ENCODE measurements around the gene STARD7.

STARD7 gene

GRCh38 chr2:96195410-96196066 is 13.1 kb downstream of the STARD7 start:
- FAIRE-seq: no peak

GRCh38 chr2:96191937-96192670 is 16.5 kb downstream of the STARD7 start:
- FAIRE-seq: no peak

GRCh38 chr2:96188821-96189526 is 19.7 kb downstream of the STARD7 start:
- FAIRE-seq: no peak

- no peak for FAIRE-seq
Measured at GRCh38 chr2:96186562-96186961, 22.1 kb downstream of the STARD7 start.

- no peak for FAIRE-seq
Measured at GRCh38 chr2:96185516-96185915, 23.1 kb downstream of the STARD7 start.

- FAIRE-seq: no peak
Measured at GRCh38 chr2:96184989-96185388, 23.6 kb downstream of the STARD7 start.

- no peak for FAIRE-seq
Measured at GRCh38 chr2:96184188-96184587, 24.4 kb downstream of the STARD7 start.

GRCh38 chr2:96181529-96181928 is 27.1 kb downstream of the STARD7 start:
- no peak for FAIRE-seq

- FAIRE-seq: no peak
Measured at GRCh38 chr2:96180521-96180920, 28.1 kb downstream of the STARD7 start.

- no peak for FAIRE-seq
Measured at GRCh38 chr2:96180002-96180401, 28.6 kb downstream of the STARD7 start.

GRCh38 chr2:96176661-96177060 is 32.0 kb downstream of the STARD7 start:
- FAIRE-seq: no peak

- FAIRE-seq: no peak
Measured at GRCh38 chr2:96175951-96176350, 32.7 kb downstream of the STARD7 start.

- no peak for FAIRE-seq
Measured at GRCh38 chr2:96174251-96175144, 34.1 kb downstream of the STARD7 start.

- FAIRE-seq: no peak
Measured at GRCh38 chr2:96171831-96172230, 36.8 kb downstream of the STARD7 start.

- FAIRE-seq: no peak
Measured at GRCh38 chr2:96170626-96171025, 38.0 kb downstream of the STARD7 start.

- FAIRE-seq: no peak
Measured at GRCh38 chr2:96169868-96170507, 38.6 kb downstream of the STARD7 start.

GRCh38 chr2:96167407-96168013 is 41.1 kb downstream of the STARD7 start:
- no peak for FAIRE-seq

- no peak for FAIRE-seq
Measured at GRCh38 chr2:96164459-96165184, 44.0 kb downstream of the STARD7 start.

- FAIRE-seq: no peak
Measured at GRCh38 chr2:96163768-96164429, 44.7 kb downstream of the STARD7 start.

GRCh38 chr2:96163415-96163767 is 45.2 kb downstream of the STARD7 start:
- FAIRE-seq: no peak

- no peak for FAIRE-seq
Measured at GRCh38 chr2:96161898-96162297, 46.7 kb downstream of the STARD7 start.
